Fibroblast of villous mesenchyme (primary cell): ENCODE results near the gene BNC2. TPM values are rescaled to one million over a fixed set of nuclear protein-coding genes. Genes with fewer than 3 reads are reported as not detected.

Experiments
- DNase-seq: peaks from one replicate; pipeline ENCODE4 v3.0.0-alpha.2; 2010; ENCODE audit warnings: low read depth
- H3K4me3 ChIP-seq: 2 replicates; pipeline ENCODE4 v1.5.1; 2011; ENCODE audit warnings: low read depth, mild to moderate bottlenecking, low read length
- total RNA-seq: library from RNA; depleted of rRNA; stranded (reverse); fragments of >200 nt; gene quantifications from 2 replicates; pipeline ENCODE4 v1.2.3, GENCODE V29; 2012
- TF ChIP-seq, protein P1 (sequence below): IDR thresholded peaks from 2 replicates; pipeline ENCODE4 v1.5.1; 2012; ENCODE audit warnings: low read depth, mild to moderate bottlenecking, low read length; ENCODE audit not compliant: insufficient read depth

The BNC2 gene
- total RNA-seq, 1 donor, result 33.7 TPM

DNA sequence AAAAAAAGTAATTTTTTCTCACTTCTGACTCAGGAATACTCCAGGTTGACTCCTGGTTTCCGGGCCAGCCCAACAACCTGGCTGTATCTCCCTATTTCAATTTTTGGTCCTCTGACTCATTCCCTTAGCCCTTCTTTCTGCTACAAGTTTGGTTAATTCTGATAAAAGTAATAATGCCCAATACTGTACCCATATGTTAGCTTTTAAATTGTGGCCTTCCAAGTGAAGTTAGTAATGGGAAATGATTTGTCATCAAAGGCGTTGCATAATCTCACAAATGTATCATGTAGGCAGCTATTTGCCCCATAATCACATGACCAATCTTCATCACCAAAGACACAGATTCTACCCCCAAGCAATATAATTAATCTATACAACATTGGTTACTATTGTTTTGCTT, 31.1 kb upstream of the BNC2 start:
- TF ChIP-seq, protein P1, sequence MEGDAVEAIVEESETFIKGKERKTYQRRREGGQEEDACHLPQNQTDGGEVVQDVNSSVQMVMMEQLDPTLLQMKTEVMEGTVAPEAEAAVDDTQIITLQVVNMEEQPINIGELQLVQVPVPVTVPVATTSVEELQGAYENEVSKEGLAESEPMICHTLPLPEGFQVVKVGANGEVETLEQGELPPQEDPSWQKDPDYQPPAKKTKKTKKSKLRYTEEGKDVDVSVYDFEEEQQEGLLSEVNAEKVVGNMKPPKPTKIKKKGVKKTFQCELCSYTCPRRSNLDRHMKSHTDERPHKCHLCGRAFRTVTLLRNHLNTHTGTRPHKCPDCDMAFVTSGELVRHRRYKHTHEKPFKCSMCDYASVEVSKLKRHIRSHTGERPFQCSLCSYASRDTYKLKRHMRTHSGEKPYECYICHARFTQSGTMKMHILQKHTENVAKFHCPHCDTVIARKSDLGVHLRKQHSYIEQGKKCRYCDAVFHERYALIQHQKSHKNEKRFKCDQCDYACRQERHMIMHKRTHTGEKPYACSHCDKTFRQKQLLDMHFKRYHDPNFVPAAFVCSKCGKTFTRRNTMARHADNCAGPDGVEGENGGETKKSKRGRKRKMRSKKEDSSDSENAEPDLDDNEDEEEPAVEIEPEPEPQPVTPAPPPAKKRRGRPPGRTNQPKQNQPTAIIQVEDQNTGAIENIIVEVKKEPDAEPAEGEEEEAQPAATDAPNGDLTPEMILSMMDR, result no peak
- DNase-seq, result no peak

DNA sequence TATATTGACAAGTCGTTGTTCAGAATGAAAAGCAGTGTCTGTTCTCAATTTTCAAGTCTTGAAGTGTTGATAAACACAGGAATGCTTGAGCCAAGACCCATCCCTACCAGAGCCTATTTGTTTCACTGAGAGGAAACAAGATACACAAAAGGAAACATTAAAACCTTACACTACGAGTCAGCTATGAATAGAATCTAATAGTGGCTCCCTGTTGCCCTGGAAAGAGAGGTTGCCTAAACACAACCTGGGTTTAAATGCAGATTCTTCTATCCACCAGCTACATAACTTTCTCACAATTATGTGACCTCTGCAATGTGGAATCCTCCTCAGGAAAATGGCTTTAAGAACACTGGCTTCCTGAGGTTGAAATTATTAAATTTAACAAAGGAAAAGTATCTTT, 29.1 kb upstream of the BNC2 start:
- TF ChIP-seq, protein P1, result no peak
- H3K4me3 ChIP-seq, result no peak overlapping the region
- DNase-seq, result peak; percentile 19

More for the DNA sequence above, 31.1 kb upstream of the BNC2 start:
- H3K4me3 ChIP-seq, result no peak overlapping the region

DNA sequence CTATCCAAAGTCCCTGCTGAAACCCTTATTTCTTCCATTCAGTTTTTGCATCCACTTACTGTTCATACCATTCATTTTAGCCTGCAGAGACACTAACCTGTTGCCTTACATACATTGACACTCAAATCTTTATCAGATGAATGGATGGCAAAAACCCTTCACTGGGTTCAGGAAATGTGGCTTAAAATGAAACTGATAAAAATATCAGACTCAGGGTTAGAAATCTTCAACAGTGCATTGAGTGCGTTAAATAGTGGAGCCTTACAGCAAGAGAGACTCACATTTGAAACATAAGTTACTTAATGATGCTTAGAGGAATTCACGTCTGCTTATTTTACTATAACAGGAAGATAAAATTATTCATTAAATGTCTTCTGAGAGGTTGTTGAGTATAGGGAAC, 28.0 kb upstream of the BNC2 start:
- no peak overlapping the region for H3K4me3 ChIP-seq
- no peak for DNase-seq
- TF ChIP-seq, protein P1, result no peak

DNA sequence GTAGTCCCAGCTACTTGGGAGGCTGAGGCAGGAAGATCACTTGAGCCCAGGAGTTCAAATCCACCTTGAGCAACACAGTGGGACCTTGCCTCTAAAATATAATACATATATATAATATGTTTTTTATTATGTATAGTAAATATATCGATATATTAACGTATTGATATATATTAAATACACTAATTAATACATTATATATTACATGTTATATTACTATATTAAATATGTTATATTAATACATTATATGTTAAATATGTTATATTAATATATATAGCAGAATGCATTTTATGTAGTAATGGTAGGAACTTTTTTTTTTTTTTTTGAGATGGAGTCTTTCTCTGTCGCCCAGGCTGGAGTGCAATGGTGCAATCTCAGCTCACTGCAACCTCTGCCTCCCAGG, 18.1 kb upstream of the BNC2 start:
- TF ChIP-seq, protein P1, result no peak
- no peak for DNase-seq
- H3K4me3 ChIP-seq, result no peak overlapping the region

DNA sequence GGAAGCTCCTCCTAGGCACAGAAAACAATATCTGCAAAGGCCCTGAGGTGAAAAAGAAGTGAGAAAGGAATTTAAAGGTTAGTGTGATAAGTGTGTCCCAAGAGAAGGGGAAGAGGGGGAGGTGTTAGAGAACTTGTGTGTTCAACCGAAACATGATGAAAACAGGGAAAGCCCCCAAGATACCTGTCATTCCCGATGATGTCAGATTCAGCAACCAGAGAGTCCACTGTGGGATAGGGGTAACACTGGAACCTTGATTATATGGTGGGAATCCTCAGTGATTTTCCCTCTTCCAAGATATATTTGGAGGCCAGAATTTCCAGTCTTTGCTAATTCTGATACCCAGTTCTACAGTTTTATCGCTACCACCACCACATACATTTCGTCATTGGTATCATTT, 15.5 kb upstream of the BNC2 start:
- DNase-seq, result no peak
- TF ChIP-seq, protein P1, result no peak
- H3K4me3 ChIP-seq, result no peak overlapping the region

DNA sequence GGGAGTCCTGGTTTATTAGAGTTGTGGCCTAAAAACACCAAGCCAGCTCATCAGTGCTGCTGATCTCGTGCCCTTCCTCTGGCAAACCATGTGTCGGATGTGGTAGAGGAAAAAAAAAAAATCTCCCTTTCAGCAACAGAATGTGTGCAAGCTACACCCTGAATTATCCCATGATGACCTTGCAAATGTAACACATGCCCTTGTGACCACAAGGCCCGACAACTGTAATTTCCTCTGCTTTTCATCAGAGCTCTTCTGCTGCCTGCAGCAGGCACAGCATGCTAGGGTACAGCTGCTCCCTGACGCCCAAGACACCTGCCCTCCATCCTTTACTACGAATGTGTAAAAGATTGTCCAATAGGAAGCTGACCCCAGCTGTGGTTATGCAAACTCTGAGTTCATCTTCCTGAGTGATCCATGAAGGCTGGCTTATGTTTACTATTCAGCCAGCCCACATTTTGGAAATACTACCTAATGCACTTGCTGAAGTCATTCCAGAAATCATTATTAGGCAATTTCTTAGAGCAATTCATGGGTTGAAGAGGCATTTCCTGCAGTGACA, 14.6 kb upstream of the BNC2 start:
- DNase-seq, result peak; percentile 98
- TF ChIP-seq, protein P1, result no peak
- no peak overlapping the region for H3K4me3 ChIP-seq

DNA sequence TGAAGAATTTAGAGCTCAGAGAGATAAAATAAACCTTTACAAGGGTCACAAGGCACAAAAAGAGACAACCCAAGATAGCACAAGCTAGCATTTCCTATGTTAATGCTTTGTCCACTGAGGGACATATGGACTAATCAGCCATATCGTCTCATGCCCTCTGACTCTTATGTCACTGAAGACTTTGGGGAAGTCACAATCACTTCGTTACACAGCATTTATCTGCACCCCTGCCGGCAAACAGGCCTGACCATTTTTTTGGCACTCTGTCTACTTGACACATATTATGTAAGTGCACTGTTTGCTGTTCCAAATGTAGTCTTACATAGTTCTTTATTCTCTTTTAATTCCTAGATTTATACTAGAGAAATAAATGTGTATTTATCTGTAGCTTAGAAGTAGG, 13.9 kb upstream of the BNC2 start:
- TF ChIP-seq, protein P1, result no peak
- H3K4me3 ChIP-seq, result no peak overlapping the region
- no peak for DNase-seq
